Lung microvascular endothelial cell (primary cell): ENCODE data around the gene ASPN. TPM values are rescaled to one million over a fixed set of nuclear protein-coding genes. Genes with fewer than 3 reads are reported as not detected.

Experiments
- DNase-seq, 2 donors: peaks; one replicate each; pipeline versions ENCODE4 v3.0.0 to v3.0.0-alpha.2; 2010; ENCODE audit warnings: low read depth in 2 of 2
- total RNA-seq: library from RNA; depleted of rRNA; stranded (reverse); fragments of >200 nt; gene quantifications from 2 replicates; pipeline ENCODE4 v1.2.1, GENCODE V29; 2014

The ASPN gene
- total RNA-seq, 1 donor from 2014 or later: not detected

DNA sequence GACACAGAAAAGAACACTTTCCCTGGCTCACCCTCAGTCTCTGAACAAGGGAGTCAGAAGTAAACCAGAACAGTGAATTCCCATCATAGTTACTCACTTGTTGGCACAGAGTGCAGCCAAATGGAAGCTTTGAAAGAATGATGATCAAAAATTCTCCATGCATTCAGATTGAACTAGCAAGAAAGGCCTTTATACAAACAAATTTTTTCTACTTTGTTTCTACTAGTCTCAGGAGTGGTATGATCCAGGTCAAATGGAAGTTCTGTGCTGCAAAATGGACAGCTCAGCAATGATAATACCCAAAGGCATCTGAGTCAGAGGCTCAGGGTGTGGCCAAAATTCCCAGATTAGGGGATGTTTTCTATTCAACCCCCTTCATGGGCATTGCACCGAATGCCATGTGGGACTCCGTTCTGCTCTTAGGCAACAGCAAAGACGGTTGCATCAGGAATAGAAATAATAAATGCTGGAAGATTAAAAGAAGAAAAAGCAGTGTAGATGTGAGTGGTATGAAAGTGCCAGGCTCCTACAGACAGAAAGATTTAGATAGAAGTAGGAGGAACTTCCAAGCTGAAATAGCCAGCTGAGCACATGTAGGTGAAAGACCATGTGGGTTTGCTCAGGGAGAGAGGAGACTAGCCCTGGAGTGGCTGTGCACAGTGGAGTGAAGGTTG lies 24.0 kb upstream of the ASPN start:
- peak in 1 of 2 donors; percentile 14 for DNase-seq

GRCh38 chr9:92504881-92505280 lies 22.6 kb upstream of the ASPN start:
- no peak for DNase-seq

GRCh38 chr9:92503156-92503555 lies 20.9 kb upstream of the ASPN start:
- DNase-seq: no peak

GRCh38 chr9:92501671-92502393 lies 19.5 kb upstream of the ASPN start:
- DNase-seq: peak; percentile 36 to 74

- DNase-seq: no peak
Observed at GRCh38 chr9:92500725-92501124, 18.4 kb upstream of the ASPN start.

GRCh38 chr9:92499701-92500100 lies 17.4 kb upstream of the ASPN start:
- no peak for DNase-seq

GRCh38 chr9:92496396-92497176 lies 14.3 kb upstream of the ASPN start:
- no peak for DNase-seq

DNA sequence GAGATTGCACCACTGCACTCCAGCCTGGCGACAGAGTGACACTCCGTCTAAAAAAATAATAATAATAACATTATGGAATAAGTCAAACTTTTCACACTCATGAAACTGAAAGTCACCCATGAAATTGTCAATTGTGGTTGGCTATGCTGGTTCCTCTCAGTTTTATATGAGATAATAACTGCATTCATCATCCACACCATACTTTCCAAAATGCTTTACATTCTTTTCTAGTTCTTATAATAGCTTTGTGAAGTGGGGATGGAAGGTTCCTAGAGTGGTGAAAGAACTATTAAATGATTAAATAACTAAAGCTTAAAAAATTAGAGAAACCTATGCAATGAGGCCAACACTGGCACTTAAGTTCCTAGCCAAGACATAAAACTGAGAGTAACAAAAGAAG lies 12.6 kb upstream of the ASPN start:
- no peak for DNase-seq

DNA sequence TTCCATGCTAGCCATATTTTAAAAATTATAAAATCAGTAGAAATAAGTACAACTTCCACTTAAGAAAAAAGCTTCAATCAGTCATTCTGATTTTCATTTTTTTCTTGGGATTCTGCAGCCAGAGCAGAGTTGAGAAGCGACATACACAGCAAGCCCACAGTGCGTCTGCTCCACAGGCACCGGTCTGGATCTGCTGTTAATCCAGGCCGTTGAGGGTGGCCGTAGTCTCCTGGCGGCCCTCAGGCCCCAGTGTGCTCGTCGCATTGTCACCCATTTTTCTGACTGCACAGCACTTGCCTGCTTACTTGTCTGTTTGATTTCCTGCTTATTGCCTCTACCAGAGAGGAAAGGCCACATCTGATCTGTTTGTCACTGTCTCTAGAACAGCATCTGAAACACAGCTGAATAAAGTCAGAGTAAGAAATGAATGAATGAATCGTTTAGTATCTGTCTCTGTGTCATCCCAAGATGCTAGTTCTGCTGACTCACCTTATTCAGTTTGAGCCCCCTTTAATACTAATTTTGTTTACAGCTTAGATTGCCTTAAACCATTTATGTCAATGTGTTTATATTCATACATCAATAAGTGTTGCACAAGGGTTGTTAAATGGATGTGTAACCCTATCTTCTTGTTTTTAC lies 11.6 kb upstream of the ASPN start:
- DNase-seq: no peak

DNA sequence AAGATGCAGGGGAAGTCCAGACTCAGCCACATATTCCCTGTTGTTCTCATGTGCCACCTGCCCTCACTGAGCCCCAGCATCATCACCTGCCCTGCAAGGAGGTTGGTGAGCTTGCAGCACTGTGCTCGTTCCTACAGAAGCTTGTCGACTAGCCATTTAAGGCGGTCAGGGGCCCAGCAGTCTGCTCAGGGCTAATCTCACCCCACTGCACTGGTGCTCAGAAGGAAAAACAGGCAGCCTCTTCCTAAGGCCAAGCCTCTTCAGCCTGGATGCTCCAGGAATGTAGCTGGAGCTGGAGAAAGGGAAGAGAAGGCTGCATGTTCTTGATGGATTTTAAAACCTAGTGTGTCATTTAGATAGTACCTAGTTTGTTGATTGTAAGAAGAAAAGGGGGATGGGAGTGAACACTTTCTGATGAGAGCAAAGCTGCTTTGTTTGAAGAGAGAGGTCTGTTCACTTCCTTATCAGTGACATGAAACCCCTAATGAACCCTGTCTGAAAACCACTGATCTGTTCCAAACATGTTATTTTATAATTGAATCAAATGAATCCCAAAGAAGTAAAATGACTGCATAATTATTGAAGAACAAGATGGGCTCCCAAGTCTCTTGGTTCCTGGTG lies 10.6 kb upstream of the ASPN start:
- no peak for DNase-seq

DNA sequence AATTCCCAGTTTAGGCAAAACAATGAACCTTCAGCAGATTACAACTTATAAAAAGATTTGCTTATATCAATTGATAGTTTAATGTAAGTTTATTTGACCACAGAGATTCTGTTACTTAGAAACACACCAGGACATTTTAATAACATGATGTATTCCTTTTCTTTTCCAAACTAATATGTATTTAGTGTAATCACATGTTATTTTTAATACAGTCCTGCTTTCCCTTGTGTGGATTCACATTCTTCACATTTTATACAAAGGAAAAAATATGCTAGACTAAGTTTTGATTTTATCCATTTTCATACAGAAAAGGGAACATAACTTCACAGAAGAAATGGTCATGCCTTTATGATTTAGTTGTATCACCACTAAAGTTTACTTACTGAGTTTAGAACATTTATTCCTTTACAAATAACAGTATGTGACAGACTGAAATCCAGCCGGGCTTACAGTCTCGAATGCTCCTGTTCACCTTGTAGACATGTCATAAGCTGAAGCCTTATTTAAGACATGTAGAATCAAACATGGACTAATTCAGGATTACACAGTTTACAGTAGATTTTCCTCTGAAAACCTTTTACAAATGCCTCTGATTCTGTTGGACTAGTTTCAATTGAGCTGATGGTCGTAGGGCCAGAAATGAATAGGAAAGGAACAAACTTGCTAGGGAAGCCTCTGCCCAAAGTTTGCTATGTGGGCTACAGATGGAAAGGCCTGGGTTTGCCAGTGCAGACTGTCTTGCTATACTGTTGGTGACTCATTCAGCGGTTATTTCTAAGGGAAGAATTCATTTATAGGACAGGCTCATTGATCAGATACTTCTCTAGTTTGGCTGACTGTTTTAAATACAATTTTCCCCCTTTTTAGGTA lies 6.6 kb upstream of the ASPN start:
- DNase-seq: peak in 1 of 2 donors; percentile 18

DNA sequence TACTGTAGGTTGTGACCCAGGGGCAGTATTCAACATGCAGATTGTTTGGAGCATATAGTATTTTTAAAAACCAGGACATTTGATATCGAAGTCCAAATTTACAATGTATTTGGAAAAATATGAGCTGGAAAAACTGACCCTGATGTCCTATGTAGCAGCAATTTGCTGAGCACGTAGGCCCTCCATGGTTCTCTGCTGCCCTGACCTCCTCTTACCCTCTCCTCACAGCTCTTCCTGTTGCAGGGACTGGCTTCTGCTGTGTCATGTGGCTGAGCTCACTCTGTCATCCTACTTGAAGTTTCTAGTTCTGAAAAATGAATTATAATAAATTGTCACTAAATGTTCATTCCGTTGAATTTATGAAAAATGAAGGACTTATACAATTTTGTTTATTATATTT lies 4.1 kb upstream of the ASPN start:
- DNase-seq: peak; percentile 41 to 64

DNA sequence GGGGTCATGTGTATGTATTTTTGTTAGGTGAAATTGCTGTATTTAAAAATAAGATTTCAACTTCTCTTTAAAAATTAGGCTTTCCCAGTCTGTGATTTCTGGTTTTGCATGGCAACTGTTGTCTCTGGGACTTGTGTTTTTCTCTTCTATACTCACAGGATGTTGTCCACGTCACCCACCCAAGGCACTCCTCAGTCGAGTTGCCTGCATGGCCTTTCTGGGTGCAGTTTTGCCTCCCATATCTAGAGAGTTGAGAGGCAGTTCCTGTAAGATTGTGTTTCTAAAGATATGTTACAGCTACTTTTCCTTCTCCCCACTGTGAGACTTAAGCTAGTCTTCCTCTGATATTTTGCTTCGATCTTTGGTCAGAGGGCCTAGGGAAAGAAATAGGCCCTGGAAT lies 2.3 kb upstream of the ASPN start:
- peak in 1 of 2 donors; percentile 17 for DNase-seq

- DNase-seq: peak in 1 of 2 donors; percentile 53
Observed at GRCh38 chr9:92483627-92484545, 1.6 kb upstream of the ASPN start.

DNA sequence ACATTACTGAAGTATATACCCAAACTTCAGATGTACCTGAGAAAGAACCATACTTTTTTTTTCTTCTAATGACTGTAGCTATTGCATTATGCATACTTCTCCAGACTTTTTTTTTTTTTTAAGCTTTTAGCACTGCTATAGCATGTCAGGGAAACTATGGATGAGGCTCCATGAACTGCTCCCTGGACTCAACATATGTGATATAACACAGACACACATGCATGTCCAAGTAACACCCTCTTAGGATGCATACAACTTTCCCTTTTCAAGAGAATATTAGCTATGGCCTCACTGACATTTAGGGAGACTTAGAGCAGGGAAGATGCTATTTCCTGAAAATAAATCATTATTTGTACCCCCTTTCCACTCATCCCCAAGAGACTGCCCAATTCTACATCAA lies 499 bp upstream of the ASPN start:
- no peak for DNase-seq

DNA sequence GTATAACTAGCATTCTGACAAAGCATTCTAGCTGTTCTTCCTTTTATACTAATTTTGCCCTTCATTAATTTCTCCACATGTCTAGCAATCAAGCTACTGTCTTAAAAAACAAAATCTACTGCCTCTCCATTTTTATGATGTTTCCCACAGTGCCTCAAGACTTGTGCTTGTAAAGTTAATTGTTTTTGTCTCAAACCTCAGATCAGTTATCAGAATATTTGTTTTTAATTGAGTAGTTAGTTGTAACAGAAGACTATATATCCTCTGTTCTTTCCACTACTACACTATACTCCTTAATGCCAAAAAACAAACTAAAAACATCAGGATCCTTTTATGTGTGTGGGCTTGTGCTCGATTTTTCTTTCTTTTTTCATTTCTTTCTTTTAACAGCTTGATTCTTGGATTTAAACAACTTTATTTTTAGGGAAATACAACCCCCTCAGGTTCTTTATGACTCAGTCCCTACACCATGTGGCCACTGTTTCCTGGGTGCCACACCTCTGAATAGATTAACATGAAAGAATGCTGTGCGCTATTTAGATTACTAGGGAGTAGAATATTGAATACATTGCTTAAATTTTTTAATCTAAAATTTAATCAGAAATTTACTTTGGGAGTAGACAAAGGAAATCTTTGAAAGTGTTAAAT lies 1.2 kb downstream of the ASPN start:
- peak in 1 of 2 donors; percentile 13 for DNase-seq

- peak; percentile 23 to 64 for DNase-seq
Observed at GRCh38 chr9:92480291-92480771, 2.0 kb downstream of the ASPN start.

GRCh38 chr9:92479346-92479745 lies 3.0 kb downstream of the ASPN start:
- DNase-seq: no peak

DNA sequence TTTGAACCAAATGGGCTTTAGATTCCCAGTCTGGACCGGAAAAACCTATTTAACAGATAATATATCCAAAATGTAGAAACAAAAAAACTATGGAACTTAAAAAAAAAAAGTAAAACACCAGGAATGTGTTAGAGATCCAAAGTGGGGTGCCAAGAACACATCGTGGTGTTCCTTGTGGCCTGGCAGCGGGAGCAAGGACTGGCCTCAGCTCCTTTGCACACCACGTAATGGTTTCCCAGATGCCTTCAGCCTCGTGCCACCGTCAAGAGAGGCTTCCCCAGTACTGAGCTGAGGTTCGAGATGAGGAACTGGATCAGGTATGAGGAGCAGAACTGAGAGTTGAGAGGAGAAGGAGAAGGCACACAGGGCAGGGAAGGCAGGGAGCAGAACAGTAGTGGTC lies 3.5 kb downstream of the ASPN start:
- DNase-seq: no peak
